MCF 10A (cell line): Measurements from ENCODE around the gene GSTA1. TPM values are rescaled to one million over a fixed set of nuclear protein-coding genes. Genes with fewer than 3 reads are reported as not detected.
"Not testable (repeated sequence)": the region's sequence is repeated elsewhere in the genome, so short reads cannot be mapped to it uniquely, and the experiment has no call there.

Experiments
- BruUV-seq: library from RNA; stranded (reverse); fragments of 400-500 nt; replicated peaks from 2 replicates; lab custom pipeline; 2021; lab: Mats Ljungman, UMichigan
- CTCF ChIA-PET: fragments of 300-600 bp; sonication (Branson Sonifier 250); formaldehyde crosslinking; extraction: SDS; loops from one replicate; lab custom pipeline; 2021; ENCODE audit warnings: antibody characterized with exemption, inconsistent platforms; lab: Yijun Ruan, JAX
- POLR2A ChIA-PET: fragments of 300-600, 350-650 bp; sonication (Branson Sonifier 250); formaldehyde crosslinking; extraction: SDS; loops from one replicate; lab custom pipeline; 2020; ENCODE audit warnings: antibody characterized with exemption, inconsistent platforms; lab: Yijun Ruan, JAX
- DNase-seq: peaks from one replicate; pipeline ENCODE4 v3.0.0-alpha.2; 2018; ENCODE audit not compliant: unreplicated experiment
- H3K27ac Mint-ChIP-seq: one replicate; pipeline ENCODE4 v1.8.0; 2022; ENCODE audit warnings: mild to moderate bottlenecking, low read depth, mixed read lengths; ENCODE audit not compliant: unreplicated experiment
- H3K27me3 Mint-ChIP-seq: one replicate; pipeline ENCODE4 v1.8.0; 2022; ENCODE audit warnings: mixed read lengths; ENCODE audit not compliant: insufficient read depth, unreplicated experiment
- H3K36me3 Mint-ChIP-seq: one replicate; pipeline ENCODE4 v1.8.0; 2022; ENCODE audit warnings: mild to moderate bottlenecking, moderate library complexity, mixed read lengths; ENCODE audit not compliant: insufficient read depth, unreplicated experiment
- H3K4me1 Mint-ChIP-seq: one replicate; pipeline ENCODE4 v1.8.0; 2022; ENCODE audit warnings: mixed read lengths; ENCODE audit not compliant: insufficient read depth, unreplicated experiment
- H3K4me3 Mint-ChIP-seq: one replicate; pipeline ENCODE4 v1.8.0; 2022; ENCODE audit warnings: mild to moderate bottlenecking, moderate library complexity, mixed read lengths; ENCODE audit not compliant: unreplicated experiment
- H3K9me3 Mint-ChIP-seq: one replicate; pipeline ENCODE4 v1.8.0; 2022; ENCODE audit warnings: mixed read lengths; ENCODE audit not compliant: unreplicated experiment
- intact Hi-C: fragments of 100-400 bp; cut with micrococcal nuclease; formaldehyde crosslinking; loops from 2 replicates; pipeline ENCODE4 v1.14.1; 2022
- total RNA-seq: library from RNA; stranded (reverse); gene quantifications from 2 replicates; pipeline ENCODE4 v1.2.3, GENCODE V29; 2022
- TF ChIP-seq, protein P1 (sequence below): fragments of 200-600 bp; IDR thresholded peaks from one replicate; pipeline ENCODE4 v1.8.0; 2022; ENCODE audit warnings: antibody characterized with exemption, mild to moderate bottlenecking; ENCODE audit not compliant: unreplicated experiment

GSTA1 gene
- total RNA-seq, 1 experiment from 2014 or later, result not detected

DNA sequence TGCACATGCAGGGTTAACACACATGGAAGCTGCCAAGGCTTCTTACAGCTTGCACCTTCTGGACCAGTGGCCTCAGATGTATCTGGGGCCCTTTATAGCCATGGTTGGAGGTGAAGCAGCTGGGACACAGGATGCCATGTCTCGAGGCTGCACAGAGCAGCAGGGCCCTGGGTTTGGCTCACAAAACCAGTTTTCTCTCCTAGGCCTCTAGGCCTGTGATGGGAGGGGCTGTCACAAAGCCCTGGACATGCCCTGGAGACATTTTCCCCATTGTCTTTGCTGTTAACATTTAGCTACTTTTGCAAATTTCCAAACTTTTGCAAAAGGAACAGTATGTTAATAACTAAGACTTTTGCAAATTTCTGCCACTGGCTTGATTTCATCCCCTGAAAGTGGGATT, 18.2 kb upstream of the GSTA1 start:
- Mint-ChIP-seq H3K36me3 (no peaks in the 10 kb centered on the region), H3K9me3 (no peaks in the 10 kb centered on the region), H3K27me3 (no peaks in the 10 kb centered on the region), H3K4me1 (peaks cover 6% of the 10 kb centered on the region), H3K4me3 (no peak overlapping the region), H3K27ac (no peak overlapping the region)
- DNase-seq, result no peak
- BruUV-seq, result no TSS peak
- ChIA-PET POLR2A (interaction anchor here (1.1 kb wide), 1 partner anchor 96 kb away, joined by 3 read pairs; no protein-coding TSS in a partner anchor), CTCF (interaction anchor here (0.7 kb wide), 1 partner anchor 81 kb away, joined by 3 read pairs; no protein-coding TSS in a partner anchor)
- TF ChIP-seq, protein P1, sequence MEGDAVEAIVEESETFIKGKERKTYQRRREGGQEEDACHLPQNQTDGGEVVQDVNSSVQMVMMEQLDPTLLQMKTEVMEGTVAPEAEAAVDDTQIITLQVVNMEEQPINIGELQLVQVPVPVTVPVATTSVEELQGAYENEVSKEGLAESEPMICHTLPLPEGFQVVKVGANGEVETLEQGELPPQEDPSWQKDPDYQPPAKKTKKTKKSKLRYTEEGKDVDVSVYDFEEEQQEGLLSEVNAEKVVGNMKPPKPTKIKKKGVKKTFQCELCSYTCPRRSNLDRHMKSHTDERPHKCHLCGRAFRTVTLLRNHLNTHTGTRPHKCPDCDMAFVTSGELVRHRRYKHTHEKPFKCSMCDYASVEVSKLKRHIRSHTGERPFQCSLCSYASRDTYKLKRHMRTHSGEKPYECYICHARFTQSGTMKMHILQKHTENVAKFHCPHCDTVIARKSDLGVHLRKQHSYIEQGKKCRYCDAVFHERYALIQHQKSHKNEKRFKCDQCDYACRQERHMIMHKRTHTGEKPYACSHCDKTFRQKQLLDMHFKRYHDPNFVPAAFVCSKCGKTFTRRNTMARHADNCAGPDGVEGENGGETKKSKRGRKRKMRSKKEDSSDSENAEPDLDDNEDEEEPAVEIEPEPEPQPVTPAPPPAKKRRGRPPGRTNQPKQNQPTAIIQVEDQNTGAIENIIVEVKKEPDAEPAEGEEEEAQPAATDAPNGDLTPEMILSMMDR, result no peak
- intact Hi-C loops, result no loop called here

DNA sequence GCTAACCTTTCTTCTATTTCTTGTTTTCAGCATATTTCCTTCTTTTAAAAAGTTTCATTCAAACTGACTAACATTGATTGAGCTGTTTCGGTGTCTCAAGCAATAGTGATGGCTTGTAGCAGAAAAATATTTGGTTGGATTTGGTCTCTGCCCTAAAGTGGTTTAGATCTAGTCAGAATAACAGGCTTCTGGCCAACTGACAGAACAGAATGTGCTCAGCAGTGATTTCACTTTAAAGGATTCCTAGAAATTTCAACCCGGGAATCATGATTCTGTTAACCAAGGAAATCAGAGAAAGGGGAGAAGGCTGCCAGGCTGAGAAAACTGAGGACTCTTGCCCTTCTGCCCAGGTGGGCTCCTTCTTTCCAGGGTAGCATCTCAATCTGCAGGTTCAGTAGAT, 16.6 kb upstream of the GSTA1 start:
- Mint-ChIP-seq H3K9me3 (no peaks in the 10 kb centered on the region), H3K4me3 (no peak overlapping the region), H3K36me3 (no peaks in the 10 kb centered on the region), H3K27me3 (no peaks in the 10 kb centered on the region), H3K4me1 (peaks cover 6% of the 10 kb centered on the region), H3K27ac (no peak overlapping the region)
- DNase-seq, result no peak
- intact Hi-C loops, result no loop called here
- BruUV-seq, result no TSS peak
- TF ChIP-seq, protein P1, result no peak
- CTCF ChIA-PET, result interaction anchor here (0.6 kb wide), 1 partner anchor 9 kb away, joined by 4 read pairs; no protein-coding TSS in a partner anchor
- POLR2A ChIA-PET, result no interaction called here

DNA sequence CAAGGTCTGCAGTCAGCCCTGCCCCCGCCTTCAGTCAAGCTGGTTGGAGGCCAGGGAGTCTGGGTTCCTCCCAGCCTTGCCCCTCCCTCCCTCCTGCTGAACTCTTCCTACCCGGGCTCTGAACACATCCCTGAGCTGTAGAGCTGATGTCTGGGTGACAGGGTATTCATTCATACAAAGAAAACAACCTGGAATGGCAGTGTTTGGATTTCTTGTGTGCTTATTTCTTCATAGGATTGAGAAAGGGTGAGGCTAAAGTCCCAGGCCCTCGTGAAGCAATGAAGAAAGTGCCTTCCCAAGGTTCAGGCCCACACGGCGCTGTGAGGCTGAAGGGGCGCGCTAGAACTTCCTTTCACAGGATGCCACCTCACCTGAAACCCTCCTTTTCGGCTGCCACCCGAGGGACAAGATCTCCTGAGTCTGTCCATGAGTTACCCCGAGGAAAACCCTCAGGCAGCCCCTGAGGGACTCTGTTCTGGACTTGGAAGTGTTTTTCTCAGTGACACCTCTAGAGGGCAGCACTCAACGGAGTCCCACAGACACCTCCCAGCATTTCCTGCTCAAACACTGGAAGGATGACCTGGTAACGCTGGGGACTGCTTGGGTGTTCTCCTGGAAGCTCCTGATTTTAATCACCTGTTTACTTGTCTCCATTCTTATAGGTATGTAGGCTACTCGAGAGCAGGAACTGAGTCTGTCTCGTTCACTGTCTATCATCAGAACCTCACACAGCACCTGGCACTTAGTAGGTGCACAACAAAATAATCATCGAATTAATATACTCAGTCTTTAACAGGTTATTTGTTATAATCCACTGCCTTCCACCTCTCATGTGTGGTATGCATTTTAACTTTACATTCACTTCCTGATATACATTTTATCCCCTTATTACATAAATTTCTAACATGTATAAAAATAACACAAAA, 11.8 kb upstream of the GSTA1 start:
- CTCF ChIA-PET, result interaction anchor here (0.6 to 1.6 kb wide), 12 partner anchors 9 to 344 kb away, joined by 3 to 7 read pairs (median 3); no protein-coding TSS in a partner anchor
- Mint-ChIP-seq H3K4me3 (no peak overlapping the region), H3K27me3 (no peaks in the 10 kb centered on the region), H3K27ac (no peak overlapping the region), H3K9me3 (no peaks in the 10 kb centered on the region), H3K4me1 (peaks cover under 1% of the 10 kb centered on the region), H3K36me3 (no peaks in the 10 kb centered on the region)
- TF ChIP-seq, protein P1, result peak; percentile 75
- no TSS peak for BruUV-seq
- POLR2A ChIA-PET, result interaction anchor here (1.6 kb wide), 1 partner anchor 179 kb away, joined by 6 read pairs; the partner anchor contains the start of gene GSTA4
- DNase-seq, result peak; percentile 64
- intact Hi-C loops, result loop anchor here (1.0 kb wide), 1 partner anchor 180 kb away; the partner anchor contains the start of gene GSTA4

DNA sequence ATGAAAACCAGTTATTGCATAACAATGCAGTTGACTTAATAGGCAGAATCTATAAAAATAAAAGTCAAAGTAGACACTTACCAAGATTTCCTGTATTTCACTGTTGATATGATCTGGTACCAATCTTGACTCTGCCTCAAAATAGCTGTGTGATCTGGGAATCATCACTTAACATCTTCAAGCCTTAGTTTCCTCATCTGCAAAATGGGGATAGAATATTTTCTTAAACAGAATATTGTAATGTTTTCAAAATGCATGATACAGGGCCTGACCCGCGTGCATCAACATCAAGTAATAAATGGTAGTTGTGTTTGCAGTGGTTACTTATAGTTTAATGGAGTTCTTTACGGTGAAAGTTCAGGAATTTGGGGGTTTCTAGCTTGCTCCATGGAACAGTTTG, 10.9 kb upstream of the GSTA1 start:
- ChIA-PET CTCF (interaction anchor here (0.5 to 1.6 kb wide), 7 partner anchors 27 to 1240 kb away, joined by 3 to 7 read pairs (median 3); no protein-coding TSS in a partner anchor), POLR2A (interaction anchor here (1.6 kb wide), 1 partner anchor 180 kb away, joined by 6 read pairs; the partner anchor contains the start of gene GSTA4)
- H3K36me3 Mint-ChIP-seq, DNase-seq, H3K4me1 Mint-ChIP-seq, H3K4me3 Mint-ChIP-seq, intact Hi-C loops, H3K27ac Mint-ChIP-seq, H3K9me3 Mint-ChIP-seq, BruUV-seq, H3K27me3 Mint-ChIP-seq: not testable (repeated sequence)

DNA sequence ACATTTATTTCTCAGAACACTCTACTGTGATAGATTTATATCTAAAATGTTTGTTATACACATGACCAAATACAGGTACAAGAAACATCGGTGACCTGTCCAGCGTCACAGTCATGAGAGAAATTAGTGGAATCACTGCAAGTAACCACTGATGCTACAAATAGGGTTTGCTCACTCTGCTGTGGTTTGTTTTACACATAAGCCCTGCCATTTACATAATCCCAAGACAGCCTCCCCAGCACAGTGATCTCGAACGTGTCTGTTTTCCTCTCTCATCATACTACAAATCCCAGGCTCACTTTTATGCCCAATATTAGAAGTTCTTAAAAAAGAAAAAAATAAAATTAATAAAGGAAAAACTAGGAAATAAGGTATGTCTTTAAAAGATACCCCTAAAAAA, 6.2 kb upstream of the GSTA1 start:
- DNase-seq, H3K9me3 Mint-ChIP-seq, H3K4me3 Mint-ChIP-seq, H3K36me3 Mint-ChIP-seq, intact Hi-C loops, BruUV-seq, POLR2A ChIA-PET, CTCF ChIA-PET, H3K4me1 Mint-ChIP-seq, H3K27ac Mint-ChIP-seq: not testable (repeated sequence)
- peaks cover 25% of the 10 kb centered on the region for H3K27me3 Mint-ChIP-seq
